GM19463 (cell line): ENCODE measurements around the gene MYEOV.

Experiments
- ATAC-seq: cut with Tn5 transposase; IDR thresholded peaks from one replicate; pipeline ENCODE4 v1.9.1; 2021; ENCODE audit warnings: mild to moderate bottlenecking, moderate library complexity; ENCODE audit not compliant: unreplicated experiment

Gene MYEOV

GRCh38 chr11:69301081-69301454 is 7.1 kb downstream of the MYEOV start:
- ATAC-seq = no peak

- ATAC-seq = no peak
Observed at GRCh38 chr11:69301455-69302401, 7.8 kb downstream of the MYEOV start.

DNA sequence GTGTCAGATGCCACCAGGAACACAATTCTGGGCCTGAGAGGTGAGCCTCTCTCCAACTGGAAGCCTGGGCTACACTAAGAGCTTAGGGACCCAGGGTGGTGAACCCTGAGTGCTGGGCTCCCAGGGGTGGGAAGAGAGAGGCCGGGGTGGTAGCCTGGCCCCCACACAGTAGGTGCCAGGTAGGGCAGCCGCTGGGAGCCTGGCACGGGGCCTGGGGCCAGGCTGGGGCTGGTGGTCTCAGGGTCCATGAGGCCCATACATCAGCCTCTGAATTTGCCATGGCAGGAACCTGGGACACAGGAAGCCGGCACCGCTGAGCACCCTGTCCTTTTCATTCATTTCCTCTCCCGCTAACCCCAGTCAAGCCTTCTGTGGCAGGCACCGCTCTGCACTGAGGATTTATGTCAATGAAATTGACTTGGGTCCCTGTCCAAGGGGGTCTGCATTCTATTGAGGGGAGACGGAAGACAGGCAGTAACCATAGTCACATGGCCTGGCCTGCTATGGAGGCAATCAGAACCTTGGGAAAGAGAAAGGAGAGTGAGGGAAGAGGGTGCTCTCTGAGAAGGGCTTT is 8.6 kb downstream of the MYEOV start:
- ATAC-seq = no peak

DNA sequence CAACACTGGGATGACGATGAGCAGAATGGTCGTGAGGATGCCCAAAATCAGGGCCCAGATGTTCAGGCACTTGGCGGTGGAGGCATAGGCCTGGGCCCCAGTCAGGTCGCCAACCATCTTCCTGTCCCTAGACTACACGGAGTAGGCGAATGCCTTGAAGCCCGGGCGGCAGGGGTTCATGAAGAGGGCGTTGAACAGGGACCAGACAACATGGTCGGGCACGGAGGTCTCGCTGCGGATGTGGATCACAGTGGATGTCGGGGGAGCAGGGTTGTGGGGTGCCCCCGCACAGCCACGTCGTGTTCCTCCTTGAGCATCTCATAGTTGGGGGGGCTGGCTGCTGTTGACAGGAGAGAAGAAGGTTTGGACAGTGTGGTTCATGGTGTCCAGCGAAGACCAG is 9.5 kb downstream of the MYEOV start:
- no peak for ATAC-seq

- no peak for ATAC-seq
Observed at GRCh38 chr11:69304258-69304657, 10.3 kb downstream of the MYEOV start.

GRCh38 chr11:69304686-69305085 is 10.7 kb downstream of the MYEOV start:
- no peak for ATAC-seq

- no peak for ATAC-seq
Observed at GRCh38 chr11:69305885-69306540, 12.1 kb downstream of the MYEOV start.

DNA sequence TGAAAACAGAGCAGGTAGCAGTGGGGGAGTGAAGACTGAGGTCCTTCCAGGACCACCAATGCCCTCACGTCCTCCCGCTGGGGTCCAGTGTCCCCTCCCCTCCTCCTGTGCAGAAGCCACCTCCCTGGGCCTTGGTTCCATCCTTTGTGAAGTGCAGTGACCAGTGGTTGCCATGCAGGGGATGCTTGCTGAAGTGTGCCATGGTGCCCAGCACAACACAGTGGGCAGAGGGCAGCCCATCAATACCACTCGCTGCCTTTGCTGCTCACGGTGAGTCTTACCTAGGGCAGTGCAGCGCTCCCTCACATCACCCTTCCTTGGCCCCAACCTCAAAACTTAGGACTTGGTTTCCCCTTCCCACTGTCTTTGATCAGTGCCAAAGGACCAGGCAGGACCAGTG is 12.9 kb downstream of the MYEOV start:
- ATAC-seq = no peak

DNA sequence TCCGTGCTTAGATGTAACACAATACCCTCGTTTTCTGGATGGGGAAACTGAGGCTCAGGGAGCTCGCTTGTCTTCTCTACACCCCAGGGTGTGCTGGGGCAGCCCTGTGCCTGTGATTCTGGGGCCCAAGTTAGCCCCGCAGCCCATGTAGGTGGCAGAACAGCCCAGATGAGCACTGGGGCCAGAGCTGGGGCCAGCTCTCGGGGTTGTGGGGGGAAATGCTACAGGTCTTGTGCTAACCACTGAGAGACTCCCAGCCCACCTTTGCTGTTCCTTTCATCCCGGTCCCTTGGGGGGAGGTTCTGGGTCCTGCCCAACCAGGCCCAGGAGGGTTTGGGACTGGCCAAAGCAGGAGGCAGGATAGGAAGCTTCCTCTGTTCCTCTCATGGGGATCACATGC is 13.5 kb downstream of the MYEOV start:
- no peak for ATAC-seq

- no peak for ATAC-seq
Observed at GRCh38 chr11:69307871-69308431, 14.0 kb downstream of the MYEOV start.

DNA sequence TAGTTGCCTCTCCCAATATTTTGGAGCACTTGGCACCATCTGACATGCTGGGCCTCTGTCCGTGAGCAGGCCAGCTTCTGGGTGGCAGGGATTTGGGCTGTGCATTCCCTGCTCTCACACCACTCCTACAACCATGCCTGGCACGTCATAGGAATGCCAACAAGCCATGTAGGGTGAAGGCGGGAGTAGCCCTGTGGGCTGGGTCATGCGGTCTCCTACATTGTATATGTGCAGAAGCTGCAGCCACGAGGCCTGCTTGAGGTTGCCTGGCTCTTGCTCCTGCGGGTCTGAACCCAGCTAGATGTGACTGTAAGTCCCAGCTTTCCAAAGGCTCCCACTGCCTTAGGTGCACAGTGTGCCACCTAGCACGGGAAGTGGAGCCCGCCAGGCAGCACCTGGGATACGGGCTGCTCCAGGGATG is 14.5 kb downstream of the MYEOV start:
- no peak for ATAC-seq

DNA sequence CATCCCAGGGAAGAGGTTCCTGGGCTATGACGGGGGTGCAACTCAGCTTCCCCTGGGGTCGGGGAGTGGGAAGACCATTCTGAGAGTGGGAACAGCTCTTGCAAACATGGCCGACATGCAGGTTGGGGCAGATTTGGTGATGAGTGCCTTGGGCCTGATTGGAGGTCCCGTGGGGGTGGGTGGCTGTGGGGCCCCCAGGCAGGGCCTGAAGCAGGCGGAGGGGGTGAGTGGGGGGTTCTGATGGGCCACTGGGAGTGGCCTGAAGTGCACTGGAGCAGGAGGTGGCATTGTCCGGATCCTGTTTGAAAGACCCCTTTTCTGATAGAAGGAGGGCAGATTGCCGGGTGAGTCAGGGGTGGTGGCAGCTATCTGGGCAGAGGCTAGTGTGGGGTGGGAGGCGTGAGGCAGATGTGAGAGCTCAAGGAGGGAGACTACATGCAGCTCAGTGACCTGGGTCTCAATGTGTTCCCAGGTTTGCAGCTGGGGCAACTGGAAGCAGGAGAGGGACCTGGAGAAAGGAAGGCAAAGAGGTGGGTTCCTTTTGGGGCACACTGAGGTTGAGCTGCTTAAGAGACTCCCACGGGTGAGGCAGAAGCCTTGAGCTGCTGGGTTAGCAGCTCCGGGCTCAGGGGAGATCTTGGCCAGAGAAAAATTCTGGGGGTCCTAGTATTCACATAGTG is 15.1 kb downstream of the MYEOV start:
- no peak for ATAC-seq

- ATAC-seq = no peak
Observed at GRCh38 chr11:69309631-69310280, 15.8 kb downstream of the MYEOV start.

DNA sequence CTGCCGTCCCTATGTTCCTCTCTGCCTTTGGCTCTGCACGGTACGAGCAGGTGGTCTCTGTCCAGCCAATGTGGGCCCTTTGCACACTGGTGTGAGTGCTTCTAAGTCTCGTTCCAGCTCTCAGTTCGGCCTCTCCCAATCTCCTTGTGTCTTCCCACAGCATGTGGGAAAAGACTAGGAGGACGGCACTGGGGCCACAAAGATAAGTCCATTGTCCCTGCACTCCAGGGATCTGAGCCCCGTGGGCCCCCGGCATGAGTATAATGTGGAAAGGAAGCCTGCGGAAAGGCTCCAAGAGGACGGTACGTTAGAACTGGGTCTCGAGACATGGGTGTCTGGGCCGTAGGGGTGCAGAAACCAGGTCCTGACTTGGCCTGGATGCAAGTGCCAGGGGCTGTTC is 16.4 kb downstream of the MYEOV start:
- no peak for ATAC-seq

- ATAC-seq = no peak
Observed at GRCh38 chr11:69310934-69311766, 17.2 kb downstream of the MYEOV start.

- no peak for ATAC-seq
Observed at GRCh38 chr11:69311767-69312385, 17.9 kb downstream of the MYEOV start.

DNA sequence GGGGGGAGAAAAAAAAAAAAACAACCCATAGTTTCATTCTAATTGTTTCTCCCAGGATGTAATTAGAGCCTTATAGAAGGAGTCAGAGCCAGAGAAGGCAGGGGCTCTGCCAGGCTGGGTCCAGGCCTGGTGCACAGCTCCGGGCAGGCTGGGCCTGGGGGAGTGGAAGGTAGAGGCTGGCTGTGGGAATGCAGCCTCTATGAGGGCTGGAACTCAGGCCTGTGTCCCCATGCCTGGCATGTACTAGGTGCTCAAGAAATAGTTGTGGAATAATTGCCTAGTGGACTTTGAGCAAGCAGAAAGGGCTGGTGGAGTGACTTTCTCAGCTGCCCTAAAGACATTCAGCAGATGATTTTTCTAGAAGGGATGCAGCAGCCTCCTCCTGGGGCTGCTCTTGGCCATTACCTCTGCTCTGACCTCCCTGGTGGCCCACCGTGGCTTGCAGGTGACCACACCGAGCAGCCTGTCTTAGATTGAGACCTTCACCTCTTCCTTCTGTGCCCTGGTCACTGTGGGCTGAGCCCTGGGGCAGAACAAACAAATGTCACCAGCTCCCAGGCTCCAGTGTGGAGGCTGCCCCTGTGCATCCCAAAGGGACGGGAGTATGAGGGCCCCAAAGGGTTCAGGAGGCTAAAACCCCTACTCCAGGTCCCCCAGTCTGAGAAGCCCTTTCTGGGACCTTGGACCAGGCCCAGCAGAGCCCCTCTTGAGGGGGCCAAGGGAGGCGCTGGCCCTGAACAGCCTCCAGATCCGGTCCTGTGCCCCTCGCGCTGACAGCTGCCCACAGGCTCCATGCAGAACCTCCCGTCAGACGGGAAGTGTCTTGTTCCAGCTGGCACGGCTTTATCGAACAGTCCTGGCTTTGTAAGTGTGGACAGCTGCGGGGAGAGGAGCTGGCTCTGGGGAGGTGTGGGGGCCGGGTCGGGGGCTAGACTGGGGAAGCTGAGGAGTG is 18.8 kb downstream of the MYEOV start:
- ATAC-seq = no peak

GRCh38 chr11:69313992-69314391 is 20.0 kb downstream of the MYEOV start:
- no peak for ATAC-seq
